ENCODE data around the gene LAMB4.

GRCh38 chr7:108009873-108010272 lies 120.3 kb downstream of the LAMB4 start:
- no peak for TF ChIP-seq CTCF (IDR thresholded peaks at IDR 0.05)
- no peak for TF ChIP-seq POLR2A (IDR thresholded peaks at IDR 0.05)
